ENCODE data around the gene FKBP11. TPM values are rescaled to one million over a fixed set of nuclear protein-coding genes. Genes with fewer than 3 reads are reported as not detected.

Gene FKBP11
- total and polyA plus RNA-seq, 2 of the 13 experiments (the other 11 are each of a cell fraction or from before 2014, with no cell fraction given) = 15.5 to 19.4 TPM

DNA sequence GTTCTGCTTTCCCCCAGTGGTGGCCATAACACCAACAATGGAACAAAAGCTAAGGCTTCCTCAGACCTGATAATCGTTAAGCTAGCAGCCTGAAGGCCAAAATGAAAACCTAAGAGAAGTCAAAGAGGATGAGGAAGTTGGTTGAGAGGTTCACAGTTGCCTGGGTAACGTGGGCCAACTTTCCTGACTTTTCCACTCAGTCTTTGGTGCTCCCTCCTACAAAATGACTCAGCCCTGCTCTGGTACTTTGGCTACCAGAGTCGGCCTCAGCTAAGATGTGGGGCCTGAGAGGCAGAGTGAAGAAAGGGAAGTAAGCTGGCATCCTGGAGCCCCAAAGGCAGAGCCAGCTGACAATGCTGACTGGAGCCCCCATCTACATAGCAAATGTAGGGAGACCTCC, 14.9 kb upstream of the FKBP11 start:
- no TSS peak for BruUV-seq (replicated peaks)
- intact Hi-C loops (cut with micrococcal nuclease; ENCODE audit: unreplicated experiment) (no loop called here), in situ Hi-C loops (cut with HindIII; ENCODE audit: extremely low pct_ligation_motif_present, low pct_unique_long_range_greater_than_20kb) (no loop called here)
- WGBS (ENCODE audit: low lambda C conversion rate) = 95% methylated on average over 3 of the region's 3 CpGs
- Histone ChIP-seq H3K4me1 (ENCODE audit: insufficient read depth, low read length) (peaks cover 41% of the 10 kb centered on the region), H3K27me3 (ENCODE audit: control insufficient read depth in 1 of 2, insufficient read depth in 2 of 2, low read length in 2 of 2) (no peaks in the 10 kb centered on the region), H3K4me2 (ENCODE audit: low read depth, low read length) (no peak overlapping the region), H2AFZ (ENCODE audit: low read length) (no peak overlapping the region), H3K79me2 (ENCODE audit: insufficient read depth, low read length) (peaks cover 6% of the 10 kb centered on the region), H3K36me3 (replicated peaks in 1 of 2; ENCODE audit: control insufficient read depth in 1 of 2, insufficient read depth in 2 of 2, low read length in 2 of 2) (peaks cover 14 to 53% of the 10 kb centered on the region in 2 experiments), H3K4me3 (replicated peaks in 1 of 3; ENCODE audit: insufficient read depth in 1 of 3, low read depth in 2 of 3, low read length in 3 of 3) (no peak overlapping the region), H3K9ac (ENCODE audit: insufficient read depth, low read depth, low read length) (no peak overlapping the region), H3K27ac (ENCODE audit: extremely low read length, insufficient read depth, low read length) (no peak overlapping the region), H3K9me3 (ENCODE audit: low read length) (no peaks in the 10 kb centered on the region), H4K20me1 (ENCODE audit: insufficient read depth, low read length) (peaks cover 5% of the 10 kb centered on the region)
- DNase-seq (ENCODE audit: low spot score) (no peak), FAIRE-seq (no peak), ATAC-seq (no peak)
- POLR2A ChIA-PET = interaction anchor here (0.7 kb wide), 1 partner anchor 75 kb away, joined by 3 read pairs; the partner anchor contains the start of gene RND1
- CTCF ChIA-PET (ENCODE audit: low intra/inter-chr PET ratio, low total read pairs) = no interaction called here
- TF ChIP-seq, protein P1, sequence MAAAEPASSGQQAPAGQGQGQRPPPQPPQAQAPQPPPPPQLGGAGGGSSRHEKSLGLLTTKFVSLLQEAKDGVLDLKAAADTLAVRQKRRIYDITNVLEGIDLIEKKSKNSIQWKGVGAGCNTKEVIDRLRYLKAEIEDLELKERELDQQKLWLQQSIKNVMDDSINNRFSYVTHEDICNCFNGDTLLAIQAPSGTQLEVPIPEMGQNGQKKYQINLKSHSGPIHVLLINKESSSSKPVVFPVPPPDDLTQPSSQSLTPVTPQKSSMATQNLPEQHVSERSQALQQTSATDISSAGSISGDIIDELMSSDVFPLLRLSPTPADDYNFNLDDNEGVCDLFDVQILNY (CRISPR knock-in tag; conservative IDR thresholded peaks at IDR 0.05) = no peak
- TF ChIP-seq RERE (CRISPR knock-in tag; IDR thresholded peaks at IDR 0.05; ENCODE audit: low read depth) (no peak), TOPORS (CRISPR knock-in tag; IDR thresholded peaks at IDR 0.05) (no peak), ZNF773 (CRISPR knock-in tag; IDR thresholded peaks at IDR 0.05; ENCODE audit: borderline replicate concordance) (no peak), ZNF720 (CRISPR knock-in tag; IDR thresholded peaks at IDR 0.05) (no peak), HNRNPH1 (optimal IDR thresholded peaks at IDR 0.05; ENCODE audit: low read depth, low read length) (no peak), ZBTB34 (CRISPR knock-in tag; IDR thresholded peaks at IDR 0.05) (no peak), TEAD2 (CRISPR knock-in tag; IDR thresholded peaks at IDR 0.05) (no peak), ZNF225 (CRISPR knock-in tag; IDR thresholded peaks at IDR 0.05) (no peak), HMGXB4 (CRISPR knock-in tag; IDR thresholded peaks at IDR 0.05; ENCODE audit: borderline replicate concordance in 1 of 2, low read depth in 1 of 2) (no peak), ZNF879 (CRISPR knock-in tag; IDR thresholded peaks at IDR 0.05) (no peak)
- TF ChIP-seq, protein P2, sequence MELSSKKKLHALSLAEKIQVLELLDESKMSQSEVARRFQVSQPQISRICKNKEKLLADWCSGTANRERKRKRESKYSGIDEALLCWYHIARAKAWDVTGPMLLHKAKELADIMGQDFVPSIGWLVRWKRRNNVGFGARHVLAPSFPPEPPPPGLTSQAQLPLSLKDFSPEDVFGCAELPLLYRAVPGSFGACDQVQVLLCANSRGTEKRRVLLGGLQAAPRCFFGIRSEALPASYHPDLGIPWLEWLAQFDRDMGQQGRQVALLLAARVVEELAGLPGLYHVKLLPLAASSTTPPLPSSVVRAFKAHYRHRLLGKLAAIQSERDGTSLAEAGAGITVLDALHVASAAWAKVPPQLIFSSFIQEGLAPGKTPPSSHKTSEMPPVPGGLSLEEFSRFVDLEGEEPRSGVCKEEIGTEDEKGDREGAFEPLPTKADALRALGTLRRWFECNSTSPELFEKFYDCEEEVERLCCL (CRISPR knock-in tag; IDR thresholded peaks at IDR 0.05; ENCODE audit: borderline replicate concordance) = no peak
